H9 (cell line): ENCODE results near the gene TRIO. TPM values are rescaled to one million over a fixed set of nuclear protein-coding genes. Genes with fewer than 3 reads are reported as not detected.

Source experiments
- DNase-seq: peaks from one replicate; pipeline ENCODE4 v3.0.0-alpha.2; 2017
- H2AFZ ChIP-seq: one replicate; pipeline ENCODE4 v1.6.1; 2013; ENCODE audit warnings: mild to moderate bottlenecking, low read length, control low read depth, moderate library complexity
- H2AK5ac ChIP-seq: 2 replicates; pipeline ENCODE4 v1.6.1; 2013; ENCODE audit warnings: low read length, control low read depth, mixed read lengths; ENCODE audit not compliant: insufficient read length
- H2BK120ac ChIP-seq: one replicate; pipeline ENCODE4 v1.6.1; 2013; ENCODE audit warnings: low read depth, mild to moderate bottlenecking, low read length, control low read depth, inconsistent platforms; ENCODE audit not compliant: poor library complexity, severe bottlenecking
- H2BK12ac ChIP-seq: 2 replicates; pipeline ENCODE4 v1.6.1; 2013; ENCODE audit warnings: low read length, control low read depth, mixed read lengths, low read depth; ENCODE audit not compliant: insufficient read length
- H2BK15ac ChIP-seq: 2 replicates; pipeline ENCODE4 v1.6.1; 2013; ENCODE audit warnings: low read depth, low read length, control low read depth
- H2BK20ac ChIP-seq: one replicate; pipeline ENCODE4 v1.6.1; 2013; ENCODE audit warnings: low read depth, mild to moderate bottlenecking, low read length, control low read depth, inconsistent platforms; ENCODE audit not compliant: poor library complexity, severe bottlenecking
- H2BK5ac ChIP-seq: 2 replicates; pipeline ENCODE4 v1.6.1; 2013; ENCODE audit warnings: low read length, control low read depth, mixed read lengths; ENCODE audit not compliant: insufficient read length
- H3K14ac ChIP-seq: 2 replicates; pipeline ENCODE4 v1.6.1; 2013; ENCODE audit warnings: low read length, control low read depth; ENCODE audit not compliant: insufficient read depth
- H3K18ac ChIP-seq: 2 replicates; pipeline ENCODE4 v1.6.1; 2013; ENCODE audit warnings: low read depth, mild to moderate bottlenecking, mixed read lengths, low read length, control low read depth; ENCODE audit not compliant: insufficient read length
- H3K23ac ChIP-seq: 2 replicates; pipeline ENCODE4 v1.6.1; 2013; ENCODE audit warnings: low read length, control low read depth, mixed read lengths, low read depth; ENCODE audit not compliant: insufficient read length
- H3K23me2 ChIP-seq: 2 replicates; pipeline ENCODE4 v1.6.1; 2013; ENCODE audit warnings: low read depth, mild to moderate bottlenecking, mixed read lengths, low read length, control low read depth; ENCODE audit not compliant: insufficient read length, poor library complexity, severe bottlenecking
- H3K27ac ChIP-seq: 2 replicates; pipeline ENCODE4 v1.5.1; 2013; ENCODE audit warnings: low read length, control low read depth, mixed read lengths, low read depth; ENCODE audit not compliant: insufficient read length
- H3K27me3 ChIP-seq: 2 replicates; pipeline ENCODE4 v1.6.1; 2013; ENCODE audit warnings: low read length, control low read depth, inconsistent platforms; ENCODE audit not compliant: insufficient read depth
- H3K4ac ChIP-seq: 2 replicates; pipeline ENCODE4 v1.6.1; 2013; ENCODE audit warnings: low read depth, mild to moderate bottlenecking, control low read depth, inconsistent platforms, low read length, moderate library complexity
- H3K4me1 ChIP-seq: 2 replicates; pipeline ENCODE4 v1.6.1; 2013; ENCODE audit warnings: low read length, control low read depth, inconsistent platforms; ENCODE audit not compliant: insufficient read depth
- H3K4me2 ChIP-seq: 2 replicates; pipeline ENCODE4 v1.6.1; 2013; ENCODE audit warnings: low read length, control low read depth, mixed read lengths; ENCODE audit not compliant: insufficient read length, insufficient read depth
- H3K56ac ChIP-seq: 2 replicates; pipeline ENCODE4 v1.6.1; 2013; ENCODE audit warnings: low read depth, mild to moderate bottlenecking, mixed read lengths, low read length, control low read depth; ENCODE audit not compliant: insufficient read length
- H3K79me1 ChIP-seq: 2 replicates; pipeline ENCODE4 v1.6.1; 2013; ENCODE audit warnings: low read depth, mild to moderate bottlenecking, moderate library complexity, low read length, control low read depth, inconsistent platforms; ENCODE audit not compliant: insufficient read depth, poor library complexity, severe bottlenecking
- H3K79me2 ChIP-seq: 2 replicates; pipeline ENCODE4 v1.6.1; 2013; ENCODE audit warnings: low read length, control low read depth, inconsistent platforms; ENCODE audit not compliant: insufficient read depth
- H3K9ac ChIP-seq: 2 replicates; pipeline ENCODE4 v1.6.1; 2013; ENCODE audit warnings: low read length, control low read depth, mixed read lengths; ENCODE audit not compliant: insufficient read length; ENCODE audit errors: extremely low read depth
- H3K9me3 ChIP-seq: one replicate; pipeline ENCODE4 v1.6.1; 2013; ENCODE audit warnings: low read depth, low read length, inconsistent platforms; ENCODE audit not compliant: control insufficient read depth
- H3T11ph ChIP-seq: one replicate; pipeline ENCODE4 v1.6.1; 2013; ENCODE audit warnings: mild to moderate bottlenecking, low read length, control low read depth, inconsistent platforms
- H4K20me1 ChIP-seq: one replicate; pipeline ENCODE4 v1.6.1; 2013; ENCODE audit not compliant: control insufficient read depth, insufficient read length, insufficient read depth
- H4K5ac ChIP-seq: 2 replicates; pipeline ENCODE4 v1.6.1; 2013; ENCODE audit warnings: low read depth, mild to moderate bottlenecking, mixed read lengths, low read length, control low read depth; ENCODE audit not compliant: insufficient read length
- H4K8ac ChIP-seq: replicated peaks from 2 replicates; pipeline ENCODE4 v1.6.1; 2013; ENCODE audit warnings: low read length, control low read depth, mixed read lengths, low read depth; ENCODE audit not compliant: insufficient read length
- H4K91ac ChIP-seq: 2 replicates; pipeline ENCODE4 v1.6.1; 2013; ENCODE audit warnings: low read depth, mild to moderate bottlenecking, moderate library complexity, mixed read lengths, low read length, control low read depth; ENCODE audit not compliant: insufficient read length
- H3K27ac Mint-ChIP-seq, 3 experiments: 2 replicates in 2 of 3; 3 replicates in 1 of 3; pipeline ENCODE4 v1.8.0; 2020 to 2021; ENCODE audit warnings: mixed read lengths in 3 of 3, mild to moderate bottlenecking in 1 of 3, moderate library complexity in 1 of 3
- H3K27me3 Mint-ChIP-seq: 2 replicates; pipeline ENCODE4 v1.8.0; 2021; ENCODE audit warnings: low read depth, mild to moderate bottlenecking, moderate library complexity, mixed read lengths
- H3K36me3 Mint-ChIP-seq, 3 experiments: 2 replicates in 2 of 3; 3 replicates in 1 of 3; pipeline ENCODE4 v1.8.0; 2020 to 2021; ENCODE audit warnings: low read depth in 3 of 3, mixed read lengths in 3 of 3; ENCODE audit not compliant: insufficient read depth in 1 of 3
- H3K4me1 Mint-ChIP-seq, 2 experiments: 2 replicates each; pipeline ENCODE4 v1.8.0; 2020; ENCODE audit warnings: mixed read lengths in 2 of 2
- H3K4me3 Mint-ChIP-seq, 2 experiments: 2 replicates in 1 of 2; 3 replicates in 1 of 2; pipeline ENCODE4 v1.8.0; 2020 to 2021; ENCODE audit warnings: mild to moderate bottlenecking in 2 of 2, mixed read lengths in 2 of 2, moderate library complexity in 1 of 2
- H3K9me3 Mint-ChIP-seq, 2 experiments: 2 replicates in 1 of 2; 3 replicates in 1 of 2; pipeline ENCODE4 v1.8.0; 2020; ENCODE audit warnings: mild to moderate bottlenecking in 2 of 2, mixed read lengths in 2 of 2, moderate library complexity in 1 of 2
- WGBS: extraction: QIAGEN DNeasy Blood & Tissue Kit; methylation state at CpG from one replicate; pipeline ENCODE4 v1.1.7; 2013; ENCODE audit warnings: missing lambda C conversion rate, low lambda C conversion rate, mixed read lengths; ENCODE audit not compliant: insufficient read length; ENCODE audit errors: extremely low coverage; 5-methylcytosine and 5-hydroxymethylcytosine counted together
- total RNA-seq: library from RNA; stranded (reverse); gene quantifications from 2 replicates; pipeline ENCODE4 v1.2.1, GENCODE V29; 2021
- TF ChIP-seq, protein P1 (sequence below): fragments of 200-600 bp; sonication (generic); conservative IDR thresholded peaks from 3 replicates; pipeline ENCODE4 v1.8.0; 2021; ENCODE audit warnings: antibody characterized with exemption, mild to moderate bottlenecking

Gene TRIO
- total RNA-seq, 1 experiment from 2014 or later: 87.8 TPM

DNA sequence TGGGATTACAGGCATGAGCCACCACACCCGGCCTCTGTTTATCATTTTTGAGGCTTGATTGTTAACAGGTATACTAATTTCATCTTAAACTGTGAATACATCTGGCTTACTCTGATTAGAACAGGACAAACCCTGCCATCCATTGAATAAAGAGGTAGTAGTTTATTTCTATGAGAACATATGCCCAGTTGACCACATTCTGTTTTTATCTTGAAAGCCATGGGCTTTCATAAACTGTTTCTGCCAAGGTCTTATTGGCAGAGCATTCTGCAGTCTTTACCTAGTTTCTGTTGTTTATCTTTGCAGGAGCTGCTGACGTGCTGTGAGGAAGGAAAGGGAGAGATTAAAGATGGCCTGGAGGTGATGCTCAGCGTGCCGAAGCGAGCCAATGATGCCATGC lies 253.6 kb downstream of the TRIO start:
- Histone ChIP-seq H4K8ac (no peak overlapping the region), H4K5ac (no peak overlapping the region), H3T11ph (no peak overlapping the region), H3K79me2 (no peaks in the 10 kb centered on the region), H3K23ac (no peak overlapping the region), H3K27me3 (no peaks in the 10 kb centered on the region), H3K23me2 (no peaks in the 10 kb centered on the region), H3K9me3 (no peaks in the 10 kb centered on the region), H2BK20ac (no peak overlapping the region), H3K79me1 (no peaks in the 10 kb centered on the region), H2BK15ac (no peak overlapping the region), H3K18ac (no peak overlapping the region), H3K4ac (no peak overlapping the region), H3K56ac (no peak overlapping the region), H3K4me2 (no peak overlapping the region), H2BK12ac (no peak overlapping the region), H3K27ac (no peak overlapping the region), H4K20me1 (no peaks in the 10 kb centered on the region), H2AK5ac (no peak overlapping the region), H3K9ac (no peak overlapping the region), H2BK5ac (no peak overlapping the region), H2AFZ (no peak overlapping the region), H3K14ac (no peak overlapping the region), H2BK120ac (no peak overlapping the region), H4K91ac (no peak overlapping the region), H3K4me1 (0 out of 2 replicates have a peak, but pooled peaks cover 3% of the 10 kb centered on the region)
- Mint-ChIP-seq H3K27me3 (no peaks in the 10 kb centered on the region), H3K4me3 (no peak overlapping the region), H3K4me1 (peaks cover 5 to 12% of the 10 kb centered on the region in 2 experiments; a peak in 3 of 4 replicates), H3K36me3 (peaks cover 34 to 70% (median 49%) of the 10 kb centered on the region in 3 experiments), H3K9me3 (no peaks in the 10 kb centered on the region), H3K27ac (no peak overlapping the region)
- TF ChIP-seq, protein P1, sequence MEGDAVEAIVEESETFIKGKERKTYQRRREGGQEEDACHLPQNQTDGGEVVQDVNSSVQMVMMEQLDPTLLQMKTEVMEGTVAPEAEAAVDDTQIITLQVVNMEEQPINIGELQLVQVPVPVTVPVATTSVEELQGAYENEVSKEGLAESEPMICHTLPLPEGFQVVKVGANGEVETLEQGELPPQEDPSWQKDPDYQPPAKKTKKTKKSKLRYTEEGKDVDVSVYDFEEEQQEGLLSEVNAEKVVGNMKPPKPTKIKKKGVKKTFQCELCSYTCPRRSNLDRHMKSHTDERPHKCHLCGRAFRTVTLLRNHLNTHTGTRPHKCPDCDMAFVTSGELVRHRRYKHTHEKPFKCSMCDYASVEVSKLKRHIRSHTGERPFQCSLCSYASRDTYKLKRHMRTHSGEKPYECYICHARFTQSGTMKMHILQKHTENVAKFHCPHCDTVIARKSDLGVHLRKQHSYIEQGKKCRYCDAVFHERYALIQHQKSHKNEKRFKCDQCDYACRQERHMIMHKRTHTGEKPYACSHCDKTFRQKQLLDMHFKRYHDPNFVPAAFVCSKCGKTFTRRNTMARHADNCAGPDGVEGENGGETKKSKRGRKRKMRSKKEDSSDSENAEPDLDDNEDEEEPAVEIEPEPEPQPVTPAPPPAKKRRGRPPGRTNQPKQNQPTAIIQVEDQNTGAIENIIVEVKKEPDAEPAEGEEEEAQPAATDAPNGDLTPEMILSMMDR: no peak
- WGBS: no CpG with 5 or more reads among the region's 5 CpGs
- no peak for DNase-seq
